Smooth muscle cell (in vitro differentiated cells): Measurements from ENCODE around the gene RSPH4A. TPM values are rescaled to one million over a fixed set of nuclear protein-coding genes. Genes with fewer than 3 reads are reported as not detected.

ENCODE experiments used
- DNase-seq: peaks from one replicate; lab custom pipeline; 2025; ENCODE audit not compliant: unreplicated experiment; lab: John Stamatoyannopoulos, UW
- H2AFZ ChIP-seq: fragments of 200-600 bp; sonication (generic); 2 replicates; pipeline ENCODE4 v1.6.0; 2016; ENCODE audit warnings: antibody characterized with exemption, low read depth, mild to moderate bottlenecking
- H3F3A ChIP-seq: fragments of 200-600 bp; sonication (generic); 2 replicates; pipeline ENCODE4 v1.6.0; 2017; ENCODE audit warnings: antibody characterized with exemption, low read depth
- H3K27ac ChIP-seq: fragments of 200-600 bp; sonication (generic); 2 replicates; pipeline ENCODE4 v1.5.1; 2016; ENCODE audit warnings: low read depth, mild to moderate bottlenecking
- H3K27me3 ChIP-seq: fragments of 200-600 bp; sonication (generic); 2 replicates; pipeline ENCODE4 v1.6.1; 2016; ENCODE audit warnings: low read depth, mild to moderate bottlenecking
- H3K36me3 ChIP-seq: fragments of 200-600 bp; sonication (generic); 2 replicates; pipeline ENCODE4 v1.5.1; 2016; ENCODE audit warnings: low read depth
- H3K4me1 ChIP-seq: fragments of 200-600 bp; sonication (generic); 2 replicates; pipeline ENCODE4 v1.5.1; 2016; ENCODE audit warnings: low read depth
- H3K4me2 ChIP-seq: fragments of 200-600 bp; sonication (generic); 2 replicates; pipeline ENCODE4 v1.6.0; 2016; ENCODE audit warnings: mild to moderate bottlenecking
- H3K4me3 ChIP-seq: fragments of 200-600 bp; sonication (generic); 2 replicates; pipeline ENCODE4 v1.5.1; 2016; ENCODE audit warnings: mild to moderate bottlenecking
- H3K79me2 ChIP-seq: fragments of 200-600 bp; sonication (generic); 2 replicates; pipeline ENCODE4 v1.6.0; 2016; ENCODE audit warnings: low read depth, mild to moderate bottlenecking
- H3K9ac ChIP-seq: fragments of 200-600 bp; sonication (generic); 2 replicates; pipeline ENCODE4 v1.6.0; 2016; ENCODE audit warnings: low read depth
- H3K9me3 ChIP-seq: fragments of 200-600 bp; sonication (generic); replicated peaks from 2 replicates; pipeline ENCODE4 v1.5.1; 2016; ENCODE audit warnings: low read depth
- H4K20me1 ChIP-seq: fragments of 200-600 bp; sonication (generic); 2 replicates; pipeline ENCODE4 v1.6.0; 2016; ENCODE audit warnings: low read depth
- WGBS: methylation state at CpG from one replicate; pipeline ENCODE4 v1.1.7; 2016; ENCODE audit warnings: low lambda C conversion rate; 5-methylcytosine and 5-hydroxymethylcytosine counted together
- polyA plus RNA-seq: library from polyadenylated mRNA; unstranded; fragments of >200 nt; fragmentation: Nextera tagmentation; extraction: Ambion mirVana; gene quantifications from 2 replicates; pipeline ENCODE4 v1.2.1, GENCODE V29; 2016
- total RNA-seq: library from RNA; depleted of rRNA; stranded (reverse); fragments of >200 nt; gene quantifications from 2 replicates; pipeline ENCODE4 v1.2.3, GENCODE V29; 2014
- TF ChIP-seq, protein P1 (sequence below): fragments of 200-600 bp; sonication (generic); IDR thresholded peaks from 2 replicates; pipeline ENCODE4 v1.5.1; 2017; ENCODE audit warnings: borderline replicate concordance, mild to moderate bottlenecking, antibody characterized with exemption; ENCODE audit not compliant: insufficient read depth, poor library complexity, severe bottlenecking

The RSPH4A gene
- total and polyA plus RNA-seq, 2 experiments from 2014 or later: 0.22 TPM; not detected in 1

DNA sequence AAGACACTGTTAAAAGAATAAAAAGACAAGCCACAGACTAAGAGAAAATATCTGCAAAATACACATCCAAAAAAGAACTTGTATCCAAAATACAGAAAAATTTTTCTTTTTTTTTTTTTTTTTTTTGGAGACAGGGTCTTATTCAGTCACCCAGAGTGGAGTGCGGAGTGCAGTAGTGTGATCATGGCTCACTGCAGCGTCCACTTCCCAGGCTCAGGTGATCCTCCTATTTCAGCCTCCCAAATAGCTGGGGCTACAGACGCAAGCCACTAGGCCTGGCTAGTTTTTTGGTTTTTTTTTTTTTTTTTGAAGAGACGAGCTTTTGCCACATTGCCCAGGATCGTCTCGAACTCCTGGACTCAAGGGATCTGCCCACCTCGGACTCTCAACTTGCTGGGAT lies 49.2 kb downstream of the RSPH4A start:
- no peak overlapping the region for H3K27ac ChIP-seq
- H3K27me3 ChIP-seq: no peaks in the 10 kb centered on the region
- no peaks in the 10 kb centered on the region for H3K9me3 ChIP-seq
- peaks cover 23% of the 10 kb centered on the region for H3K4me1 ChIP-seq
- H3K36me3 ChIP-seq: no peaks in the 10 kb centered on the region
- TF ChIP-seq, protein P1, sequence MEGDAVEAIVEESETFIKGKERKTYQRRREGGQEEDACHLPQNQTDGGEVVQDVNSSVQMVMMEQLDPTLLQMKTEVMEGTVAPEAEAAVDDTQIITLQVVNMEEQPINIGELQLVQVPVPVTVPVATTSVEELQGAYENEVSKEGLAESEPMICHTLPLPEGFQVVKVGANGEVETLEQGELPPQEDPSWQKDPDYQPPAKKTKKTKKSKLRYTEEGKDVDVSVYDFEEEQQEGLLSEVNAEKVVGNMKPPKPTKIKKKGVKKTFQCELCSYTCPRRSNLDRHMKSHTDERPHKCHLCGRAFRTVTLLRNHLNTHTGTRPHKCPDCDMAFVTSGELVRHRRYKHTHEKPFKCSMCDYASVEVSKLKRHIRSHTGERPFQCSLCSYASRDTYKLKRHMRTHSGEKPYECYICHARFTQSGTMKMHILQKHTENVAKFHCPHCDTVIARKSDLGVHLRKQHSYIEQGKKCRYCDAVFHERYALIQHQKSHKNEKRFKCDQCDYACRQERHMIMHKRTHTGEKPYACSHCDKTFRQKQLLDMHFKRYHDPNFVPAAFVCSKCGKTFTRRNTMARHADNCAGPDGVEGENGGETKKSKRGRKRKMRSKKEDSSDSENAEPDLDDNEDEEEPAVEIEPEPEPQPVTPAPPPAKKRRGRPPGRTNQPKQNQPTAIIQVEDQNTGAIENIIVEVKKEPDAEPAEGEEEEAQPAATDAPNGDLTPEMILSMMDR: no peak
- H3K9ac ChIP-seq: no peak overlapping the region
- DNase-seq: no peak
- H3K4me3 ChIP-seq: peak overlapping the region; percentile 2
- WGBS: 90% methylated on average over 7 of the region's 7 CpGs
- peaks cover 79% of the 10 kb centered on the region for H3K79me2 ChIP-seq
- H3K4me2 ChIP-seq: peak overlapping the region; percentile 99
- H2AFZ ChIP-seq: no peak overlapping the region
- no peaks in the 10 kb centered on the region for H3F3A ChIP-seq
- H4K20me1 ChIP-seq: peaks cover 47% of the 10 kb centered on the region

DNA sequence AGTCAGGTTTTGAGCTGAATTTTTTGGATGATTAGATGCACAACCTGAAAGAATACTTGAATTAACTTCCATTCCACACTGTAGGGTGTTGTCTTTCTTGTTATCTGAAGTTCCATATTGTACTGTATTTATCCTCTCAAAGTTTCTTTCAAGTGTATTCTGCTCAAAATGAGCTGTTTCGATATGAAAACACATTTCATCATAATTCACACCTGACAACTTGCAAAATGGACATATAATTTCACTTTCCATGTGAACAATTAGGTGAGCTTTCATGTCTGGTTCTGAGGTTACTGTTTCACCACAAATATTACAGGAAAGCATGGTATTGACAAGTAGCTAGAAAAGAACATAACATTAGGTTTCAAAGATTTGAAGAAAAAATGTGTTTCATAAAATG lies 50.6 kb downstream of the RSPH4A start:
- WGBS: 97% methylated on average over 1 of the region's 1 CpG
- H2AFZ ChIP-seq: no peak overlapping the region
- peak overlapping the region; percentile 99 for H3K4me2 ChIP-seq
- no peaks in the 10 kb centered on the region for H3K36me3 ChIP-seq
- H3K9me3 ChIP-seq: no peaks in the 10 kb centered on the region
- H3K9ac ChIP-seq: no peak overlapping the region
- peak overlapping the region; percentile 97 for H3K4me3 ChIP-seq
- DNase-seq: no peak
- peaks cover 23% of the 10 kb centered on the region for H3K4me1 ChIP-seq
- H3F3A ChIP-seq: no peaks in the 10 kb centered on the region
- TF ChIP-seq, protein P1: no peak
- peaks cover 38% of the 10 kb centered on the region for H4K20me1 ChIP-seq
- peaks cover 67% of the 10 kb centered on the region for H3K79me2 ChIP-seq
- no peaks in the 10 kb centered on the region for H3K27me3 ChIP-seq
- no peak overlapping the region for H3K27ac ChIP-seq

DNA sequence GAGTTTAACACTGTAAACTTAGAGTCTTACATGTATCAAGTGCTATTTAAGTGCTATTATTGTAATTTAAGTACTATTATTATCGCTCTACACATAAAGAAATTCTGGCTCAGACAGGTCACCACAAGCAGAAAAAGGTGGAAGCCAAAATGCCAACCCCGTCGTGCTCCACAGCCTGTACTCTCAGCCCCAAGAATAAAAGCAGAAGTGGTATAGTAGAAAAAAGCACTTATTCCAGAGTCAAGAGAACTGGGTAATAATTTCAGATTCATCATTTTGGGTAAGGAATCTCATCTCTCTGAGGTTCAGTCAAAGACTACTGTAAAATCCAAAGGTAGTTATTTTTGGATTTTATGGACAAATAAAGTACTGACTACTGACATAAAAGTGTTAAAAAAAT lies 51.3 kb downstream of the RSPH4A start:
- Histone ChIP-seq H3F3A (no peaks in the 10 kb centered on the region), H3K79me2 (peaks cover 60% of the 10 kb centered on the region), H3K4me3 (peak overlapping the region; percentile 97), H3K4me2 (peak overlapping the region; percentile 99), H4K20me1 (peaks cover 30% of the 10 kb centered on the region), H3K9me3 (no peaks in the 10 kb centered on the region), H3K4me1 (peaks cover 23% of the 10 kb centered on the region), H3K9ac (peak overlapping the region; percentile 97), H3K27me3 (no peaks in the 10 kb centered on the region), H3K27ac (no peak overlapping the region), H3K36me3 (no peaks in the 10 kb centered on the region), H2AFZ (peak overlapping the region; percentile 100)
- TF ChIP-seq, protein P1: no peak
- WGBS: 35% methylated on average over 3 of the region's 3 CpGs
- DNase-seq: no peak

DNA sequence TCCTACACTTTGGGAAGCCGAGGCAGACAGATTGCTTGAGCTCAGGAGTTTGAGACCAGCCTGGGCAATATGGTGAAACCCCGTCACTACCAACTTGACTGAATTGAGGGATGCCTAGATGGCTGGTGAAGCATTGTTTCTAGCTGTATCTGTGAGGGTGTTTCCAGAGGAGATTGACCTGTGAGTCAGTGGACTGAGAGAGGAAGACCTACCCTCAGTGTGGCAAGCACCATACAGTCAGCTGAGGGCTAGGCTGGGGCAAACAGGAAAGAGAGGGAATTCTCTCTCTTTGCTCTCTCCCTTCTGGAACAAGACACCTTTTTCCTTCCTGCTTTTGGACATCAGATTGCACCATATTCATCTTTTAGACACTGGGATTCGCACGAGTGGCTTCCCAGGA lies 56.0 kb downstream of the RSPH4A start:
- H3K27me3 ChIP-seq: peaks cover 3% of the 10 kb centered on the region
- H3K9me3 ChIP-seq: no peaks in the 10 kb centered on the region
- H3K36me3 ChIP-seq: no peaks in the 10 kb centered on the region
- H3K79me2 ChIP-seq: peaks cover 13% of the 10 kb centered on the region
- H2AFZ ChIP-seq: no peak overlapping the region
- H3K4me2 ChIP-seq: no peak overlapping the region
- no peak overlapping the region for H3K4me3 ChIP-seq
- no peak overlapping the region for H3K9ac ChIP-seq
- 90% methylated on average over 4 of the region's 4 CpGs for WGBS
- TF ChIP-seq, protein P1: no peak
- no peak for DNase-seq
- no peaks in the 10 kb centered on the region for H4K20me1 ChIP-seq
- H3K4me1 ChIP-seq: peaks cover 7% of the 10 kb centered on the region
- no peaks in the 10 kb centered on the region for H3F3A ChIP-seq
- no peak overlapping the region for H3K27ac ChIP-seq
